ENCODE results near the gene MMP28. TPM values are rescaled to one million over a fixed set of nuclear protein-coding genes. Genes with fewer than 3 reads are reported as not detected.

Gene MMP28, protein sequence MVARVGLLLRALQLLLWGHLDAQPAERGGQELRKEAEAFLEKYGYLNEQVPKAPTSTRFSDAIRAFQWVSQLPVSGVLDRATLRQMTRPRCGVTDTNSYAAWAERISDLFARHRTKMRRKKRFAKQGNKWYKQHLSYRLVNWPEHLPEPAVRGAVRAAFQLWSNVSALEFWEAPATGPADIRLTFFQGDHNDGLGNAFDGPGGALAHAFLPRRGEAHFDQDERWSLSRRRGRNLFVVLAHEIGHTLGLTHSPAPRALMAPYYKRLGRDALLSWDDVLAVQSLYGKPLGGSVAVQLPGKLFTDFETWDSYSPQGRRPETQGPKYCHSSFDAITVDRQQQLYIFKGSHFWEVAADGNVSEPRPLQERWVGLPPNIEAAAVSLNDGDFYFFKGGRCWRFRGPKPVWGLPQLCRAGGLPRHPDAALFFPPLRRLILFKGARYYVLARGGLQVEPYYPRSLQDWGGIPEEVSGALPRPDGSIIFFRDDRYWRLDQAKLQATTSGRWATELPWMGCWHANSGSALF
- total RNA-seq: 10 to 100 TPM in 1 of 2 donors, 1 to 10 TPM in 1; 5.0 to 10.3 TPM
- long read RNA-seq, partial matches to known transcripts: 1 of 7 reads
- long read RNA-seq, other reads (novel, unspliced or antisense): 2 of 7 reads

DNA sequence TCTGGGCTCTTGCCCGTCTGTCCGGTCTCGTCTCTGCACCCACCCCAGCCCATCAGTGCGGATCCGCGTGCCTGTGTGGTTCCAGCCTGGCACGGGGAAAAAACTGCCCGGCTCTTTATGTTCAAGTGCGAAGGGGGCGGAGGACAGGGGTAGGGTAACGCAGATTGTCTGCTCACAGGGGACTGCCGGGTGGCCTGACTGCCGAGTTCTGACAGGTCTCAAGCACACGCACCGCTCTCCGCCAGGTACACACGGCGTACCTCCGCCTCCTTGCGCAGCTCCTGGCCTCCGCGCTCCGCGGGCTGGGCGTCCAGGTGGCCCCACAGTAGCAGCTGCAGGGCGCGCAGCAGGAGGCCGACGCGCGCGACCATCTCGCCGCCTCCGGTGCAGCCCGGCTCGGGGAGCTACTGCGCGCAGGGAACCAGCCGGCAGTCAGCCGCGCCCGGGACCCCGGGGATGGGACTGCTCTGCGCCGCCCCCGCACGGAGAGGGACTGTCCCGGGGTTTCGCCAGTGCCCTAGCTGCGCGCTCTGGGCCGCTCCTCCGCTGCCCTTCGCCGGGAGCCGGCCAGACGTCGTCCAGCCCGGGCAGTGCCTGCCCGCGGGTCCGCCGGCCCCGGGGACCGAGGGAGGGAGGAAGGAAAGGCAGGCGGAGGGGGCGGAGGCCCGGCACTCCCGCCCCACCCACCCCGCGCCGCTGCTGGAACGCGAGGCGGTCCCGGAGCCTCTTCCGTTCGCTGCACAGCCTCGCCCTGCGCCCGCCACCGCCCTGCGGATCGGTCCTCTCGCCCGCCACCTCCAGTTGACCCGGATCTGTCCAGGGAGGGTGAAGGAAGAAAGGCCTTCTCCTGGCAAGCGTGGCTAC, at the start of gene MMP28:
MMP28 (minus strand) TSS at position 635 of the 864 bp plus-strand sequence; CDS start at position 371, 264 bp downstream.
- ATAC-seq (peak; percentile 65 to 80), DNase-seq (peak; percentile 73)
- intact Hi-C loops (cut with DNase I): no loop called here

DNA sequence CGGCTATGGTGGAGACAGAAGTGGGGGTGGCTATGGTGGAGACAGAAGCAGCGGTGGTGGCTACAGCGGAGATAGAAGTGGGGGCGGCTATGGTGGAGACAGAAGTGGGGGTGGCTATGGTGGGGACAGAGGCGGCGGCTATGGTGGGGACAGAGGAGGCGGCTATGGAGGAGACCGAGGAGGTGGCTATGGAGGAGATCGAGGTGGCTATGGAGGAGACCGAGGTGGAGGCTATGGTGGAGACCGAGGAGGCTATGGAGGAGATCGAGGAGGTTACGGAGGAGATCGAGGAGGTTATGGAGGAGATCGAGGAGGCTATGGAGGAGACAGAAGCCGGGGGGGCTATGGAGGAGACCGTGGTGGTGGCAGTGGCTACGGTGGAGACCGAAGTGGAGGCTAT, 49.1 kb upstream of the MMP28 start:
- intact Hi-C loops (cut with DNase I): no loop called here
- no peak for ATAC-seq
- DNase-seq: no peak

DNA sequence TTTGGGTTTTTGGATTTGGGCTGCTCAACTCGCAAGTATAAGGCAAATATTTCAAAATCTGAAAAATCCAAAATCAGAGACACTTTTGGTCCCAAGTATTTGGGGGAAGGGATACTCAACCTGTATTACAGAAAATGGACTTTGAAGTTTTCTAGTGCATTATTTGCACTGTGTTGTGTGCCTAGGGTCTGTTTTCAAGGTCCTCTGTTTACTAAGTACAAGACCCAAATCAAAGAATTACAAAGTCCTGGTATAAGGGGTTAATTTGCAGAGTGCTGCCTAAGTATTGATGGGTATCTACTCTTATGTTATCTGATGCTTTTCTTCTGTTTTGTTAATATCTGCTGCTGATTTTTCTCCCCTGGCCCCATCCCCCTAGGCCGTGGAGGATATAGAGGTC, 48.3 kb upstream of the MMP28 start:
- DNase-seq (no peak), ATAC-seq (no peak)
- intact Hi-C loops (cut with DNase I): no loop called here

DNA sequence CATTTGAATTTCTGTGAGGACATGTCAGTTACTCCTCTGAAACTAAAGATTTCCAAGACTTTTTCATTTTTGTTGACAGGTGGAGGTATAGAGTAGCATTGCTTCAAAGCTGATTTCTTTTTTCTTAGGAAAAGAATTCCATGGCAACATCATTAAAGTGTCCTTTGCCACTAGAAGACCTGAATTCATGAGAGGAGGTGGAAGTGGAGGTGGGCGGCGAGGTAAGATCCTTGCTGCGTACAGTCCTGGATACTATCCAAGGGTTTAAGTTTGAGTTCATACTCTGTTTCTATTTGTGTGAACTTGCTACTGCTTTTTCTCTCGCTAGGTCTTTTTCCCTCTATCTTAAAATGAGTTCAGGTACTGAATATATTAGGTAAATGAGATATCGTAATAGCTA, 46.8 kb upstream of the MMP28 start:
- DNase-seq (no peak), ATAC-seq (no peak)
- intact Hi-C loops (cut with DNase I): no loop called here

DNA sequence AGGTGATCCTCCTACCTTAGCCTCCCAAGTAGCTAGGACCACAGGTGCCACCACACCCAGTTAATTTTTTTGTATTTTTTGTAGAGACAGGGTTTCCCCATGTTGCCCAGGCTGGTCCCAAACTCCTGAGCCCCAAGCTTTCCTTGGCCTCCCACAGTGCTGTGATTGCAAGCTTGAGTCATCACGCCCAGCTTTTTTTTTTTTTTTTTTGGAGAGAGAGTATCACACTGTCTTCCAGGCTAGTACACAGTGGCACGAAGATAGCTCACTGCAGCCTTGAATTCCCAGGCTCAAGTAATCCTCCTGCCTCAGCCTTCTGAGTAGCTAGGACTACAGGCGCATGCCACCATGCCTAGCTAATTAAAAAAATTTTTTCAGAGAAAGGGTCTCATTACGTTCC, 46.1 kb upstream of the MMP28 start:
- peak in 1 of 2 donors; percentile 81 for ATAC-seq
- intact Hi-C loops (cut with DNase I): no loop called here

DNA sequence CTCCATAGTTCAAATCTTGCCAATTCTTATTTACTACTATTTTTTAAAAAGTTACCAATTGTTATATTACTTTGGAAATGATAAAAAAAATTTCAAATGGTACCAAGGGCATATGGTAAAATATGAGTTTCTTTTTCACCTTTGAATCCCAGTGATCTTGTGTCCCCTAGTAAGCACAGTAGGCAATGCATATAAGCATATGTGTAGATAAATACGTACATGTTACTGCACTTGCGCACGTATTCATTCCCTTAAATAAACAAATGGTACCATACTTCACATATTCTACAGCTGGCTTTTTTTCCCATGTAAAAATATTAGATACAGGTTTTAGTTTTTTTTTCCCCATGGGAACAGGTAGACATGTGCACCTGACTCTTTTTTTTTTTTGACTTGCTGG, 45.7 kb upstream of the MMP28 start:
- no peak for DNase-seq
- intact Hi-C loops (cut with DNase I): no loop called here
- no peak for ATAC-seq

More for the DNA sequence above, 46.1 kb upstream of the MMP28 start:
- no peak for DNase-seq

DNA sequence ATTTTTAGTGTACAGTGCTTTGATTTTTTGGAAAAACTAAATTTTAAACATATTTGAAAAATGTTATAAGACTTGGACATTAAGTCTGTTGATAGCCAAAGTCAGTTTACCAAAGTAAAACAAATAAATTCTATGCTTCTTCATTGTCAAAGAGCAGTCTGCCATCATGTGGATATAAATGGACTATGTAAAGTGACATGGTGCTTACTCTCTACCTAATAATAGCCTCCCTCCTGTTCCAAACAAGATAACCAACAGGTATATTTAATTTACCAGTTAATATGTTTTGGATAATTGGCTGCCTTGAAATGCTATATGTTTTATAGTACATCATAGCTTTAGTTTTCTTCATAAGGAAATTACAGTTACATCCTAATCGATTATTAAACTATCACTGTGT, 29.8 kb upstream of the MMP28 start:
- no peak for ATAC-seq
- intact Hi-C loops (cut with DNase I): no loop called here

DNA sequence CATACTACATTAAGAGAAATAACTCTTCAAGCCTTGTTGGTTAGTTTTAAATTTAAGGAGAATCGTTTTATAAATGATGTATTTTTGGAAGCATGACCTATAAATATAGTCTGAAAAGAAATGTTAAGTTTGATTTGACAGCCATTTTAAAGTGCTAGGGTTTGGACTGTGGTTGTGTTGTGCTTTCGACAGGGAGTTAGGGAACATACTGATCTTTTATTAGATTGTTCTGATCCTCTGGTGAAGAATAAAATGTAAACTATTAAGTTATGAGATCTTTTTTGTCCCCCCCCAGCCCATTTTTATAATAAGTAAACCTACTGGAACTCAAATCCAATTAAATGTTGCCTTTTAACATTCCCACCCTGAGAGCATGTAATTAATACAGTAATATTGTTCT, 25.9 kb upstream of the MMP28 start:
- DNase-seq (no peak), ATAC-seq (no peak)
- intact Hi-C loops (cut with DNase I): no loop called here

More for the DNA sequence above, 29.8 kb upstream of the MMP28 start:
- DNase-seq: no peak

DNA sequence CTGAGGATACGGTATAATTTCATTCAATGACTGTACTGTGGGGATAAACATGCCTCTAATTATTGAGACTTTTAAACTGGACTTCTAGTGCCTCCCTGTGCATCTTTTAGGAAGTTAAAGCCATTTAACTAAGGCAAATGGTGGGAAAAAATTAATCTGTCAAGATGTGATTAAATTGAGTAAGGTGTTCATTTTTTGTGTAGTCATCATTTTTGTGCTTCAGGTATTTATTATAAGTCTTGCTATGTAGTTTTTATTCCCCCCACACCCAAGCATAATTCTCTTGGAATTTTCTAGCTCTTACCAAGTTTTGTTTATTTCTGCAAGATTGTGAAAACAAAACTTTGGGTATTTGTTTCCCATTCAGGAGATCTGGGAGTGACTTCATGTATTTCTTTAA, 24.0 kb upstream of the MMP28 start:
- intact Hi-C loops (cut with DNase I): no loop called here
- ATAC-seq (no peak), DNase-seq (no peak)

DNA sequence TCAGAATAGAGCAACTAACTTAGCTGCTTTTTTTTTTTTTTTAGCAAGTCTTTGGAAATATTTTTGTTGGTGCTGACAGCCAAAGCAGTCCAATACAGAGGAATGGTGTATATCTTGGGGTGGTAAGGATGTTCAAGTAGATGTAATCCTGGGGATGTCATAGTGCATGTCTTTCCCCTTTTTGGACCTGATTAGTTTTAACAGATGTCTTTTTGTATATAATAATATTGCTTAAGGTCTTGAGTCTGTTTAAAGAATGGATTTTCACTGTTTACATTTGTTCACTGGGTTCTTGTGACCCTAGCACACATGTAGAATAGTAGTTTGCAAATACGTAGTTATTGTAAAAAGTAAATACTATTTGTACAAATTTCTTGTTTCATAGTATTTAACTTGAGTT, 21.8 kb upstream of the MMP28 start:
- DNase-seq (no peak), ATAC-seq (no peak)
- intact Hi-C loops (cut with DNase I): no loop called here

DNA sequence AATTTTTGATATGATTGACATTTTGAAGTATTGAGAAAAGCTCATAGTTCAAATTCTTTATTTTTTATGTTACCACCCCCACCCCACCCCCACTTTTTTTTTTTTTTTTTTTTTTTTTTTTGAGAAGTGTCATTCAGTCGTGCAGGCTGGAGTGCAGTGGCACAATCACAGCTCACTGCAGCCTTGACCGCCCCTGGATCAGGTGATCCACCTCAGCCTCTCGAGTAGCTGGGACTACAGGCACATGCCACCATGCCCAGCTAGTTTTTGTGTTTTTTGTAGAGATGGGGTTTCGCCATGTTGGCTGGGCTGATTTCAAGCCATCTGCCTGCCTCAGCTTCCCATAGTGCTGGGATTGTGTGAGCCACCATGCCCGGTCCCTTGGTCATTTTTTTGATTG, 21.3 kb upstream of the MMP28 start:
- ATAC-seq (no peak), DNase-seq (no peak)
- intact Hi-C loops (cut with DNase I): no loop called here

DNA sequence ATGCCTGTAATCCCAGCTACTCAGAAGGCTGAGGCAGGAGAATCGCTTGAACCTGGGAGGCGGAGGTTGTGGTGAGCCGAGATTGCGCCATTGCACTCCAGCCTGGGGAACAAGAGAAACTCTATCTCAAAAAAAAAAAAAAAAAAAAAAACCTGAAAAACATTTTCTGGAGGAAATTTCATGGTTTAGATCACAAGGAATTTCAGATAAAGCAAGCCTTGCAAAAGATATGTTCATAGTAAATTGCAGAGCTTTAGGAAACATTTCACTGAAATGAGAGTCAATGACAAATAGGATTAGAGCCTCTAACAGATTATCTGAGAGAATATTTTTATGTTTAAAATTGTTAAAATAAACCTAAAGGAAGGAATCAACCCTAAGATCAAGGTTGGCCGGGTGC, 17.0 kb upstream of the MMP28 start:
- intact Hi-C loops (cut with DNase I): no loop called here
- DNase-seq (no peak), ATAC-seq (no peak)

DNA sequence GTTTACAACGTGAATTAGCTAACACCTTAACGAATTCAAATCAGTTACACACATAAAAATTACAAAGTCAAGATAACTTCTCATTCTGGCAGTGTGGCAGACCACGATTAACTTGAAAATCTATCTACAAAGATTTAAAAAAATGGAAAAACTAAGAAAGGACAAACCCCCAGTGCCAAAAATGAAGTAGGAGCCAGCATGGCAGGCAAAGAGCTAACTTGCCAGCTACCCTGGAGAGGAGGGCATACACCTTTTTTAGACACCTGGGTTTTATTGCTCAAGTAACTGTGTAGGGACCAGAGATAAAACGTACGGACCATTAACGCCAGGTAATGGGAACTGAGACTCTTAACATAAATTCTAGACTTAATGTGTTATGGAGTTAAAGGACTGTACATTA, 16.3 kb upstream of the MMP28 start:
- intact Hi-C loops (cut with DNase I): no loop called here
- no peak for ATAC-seq

DNA sequence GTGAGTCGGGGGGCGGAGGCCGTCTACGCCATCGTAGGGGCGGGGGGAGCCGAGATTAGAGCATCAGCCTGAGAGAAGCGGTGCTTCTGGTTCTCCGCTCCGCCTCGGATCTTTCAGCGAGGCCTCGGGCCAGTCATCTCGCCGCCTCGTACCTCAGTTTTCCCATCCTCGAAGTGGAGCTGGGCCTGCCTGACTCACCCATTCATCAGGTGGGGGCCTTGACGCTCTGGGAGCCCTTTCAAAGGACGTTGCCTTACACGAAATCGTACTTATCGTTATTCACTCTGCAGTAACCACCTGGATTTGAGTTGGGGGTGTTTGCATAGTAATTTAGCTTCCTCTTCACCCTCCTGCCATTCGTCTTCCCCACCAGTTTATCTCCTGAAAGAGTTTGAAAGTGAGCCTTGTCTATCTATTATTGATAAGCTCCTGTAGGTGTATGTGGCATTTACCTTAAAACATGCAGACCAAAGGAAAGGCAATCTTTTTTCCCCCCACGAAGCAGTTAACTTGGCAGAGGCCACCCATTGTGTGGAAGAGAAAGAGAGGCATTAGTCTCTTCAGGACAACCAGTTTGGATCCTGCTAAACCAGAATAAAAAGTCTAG, 14.5 kb upstream of the MMP28 start:
- ATAC-seq (peak in 1 of 2 donors; percentile 29), DNase-seq (no peak)
- intact Hi-C loops (cut with DNase I): loop anchor here in 1 of 2 donors (2.0 kb wide), 1 partner anchor 45 kb away; no protein-coding TSS in a partner anchor

More for the DNA sequence above, 16.3 kb upstream of the MMP28 start:
- no peak for DNase-seq

DNA sequence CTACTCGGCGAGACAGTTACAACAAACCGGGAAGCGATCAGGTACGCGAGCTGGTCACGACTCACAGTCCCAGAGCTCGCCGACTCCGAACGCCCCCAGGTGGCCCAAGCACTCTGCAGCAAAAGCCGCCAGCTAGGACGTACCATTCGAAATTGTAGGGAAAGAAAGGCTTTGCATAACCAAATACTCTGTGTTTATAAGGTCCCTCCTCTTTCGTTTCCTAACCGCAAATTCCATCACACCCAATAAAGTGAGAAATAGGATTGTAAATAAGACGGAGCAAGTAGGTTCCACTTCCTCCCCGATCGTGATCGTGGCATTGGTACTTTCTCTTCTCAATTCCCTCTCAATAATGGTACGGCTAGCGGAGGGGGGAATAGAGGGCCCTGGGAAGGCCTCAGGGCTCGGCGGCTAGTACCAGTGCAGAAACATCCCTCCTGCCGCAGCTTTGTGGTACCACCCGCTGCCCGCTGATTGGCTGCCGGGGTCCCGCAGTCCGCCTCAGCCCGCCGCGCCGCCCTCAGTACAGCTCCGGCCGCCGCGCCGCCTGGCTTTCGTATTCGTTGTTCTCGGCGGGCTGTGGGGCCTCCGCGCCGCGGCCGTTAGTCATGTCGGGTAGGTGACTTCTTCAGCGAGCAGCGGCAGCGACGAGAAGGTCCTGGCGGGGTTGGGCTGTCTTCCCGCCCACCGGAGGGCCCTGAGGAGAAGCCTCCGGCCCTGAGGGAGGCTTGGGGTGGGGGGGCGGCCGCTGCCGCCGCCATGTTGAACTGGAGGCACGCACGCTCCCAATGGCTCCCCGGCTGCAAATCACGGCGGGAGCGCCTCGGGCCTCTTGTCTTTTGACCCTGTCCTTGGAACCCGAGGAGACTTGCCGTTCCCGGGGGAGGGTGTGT, 13.8 kb upstream of the MMP28 start, which contains the start of gene TAF15:
TAF15 (plus strand) TSS at position 523 of the 893 bp plus-strand sequence; CDS start at position 609, 86 bp downstream.
- peak; percentile 98 to 99 for ATAC-seq
- peak; percentile 96 for DNase-seq
- intact Hi-C loops (cut with DNase I): loop anchor here in 1 of 2 donors (2.0 kb wide), 1 partner anchor 44 kb away; no protein-coding TSS in a partner anchor

DNA sequence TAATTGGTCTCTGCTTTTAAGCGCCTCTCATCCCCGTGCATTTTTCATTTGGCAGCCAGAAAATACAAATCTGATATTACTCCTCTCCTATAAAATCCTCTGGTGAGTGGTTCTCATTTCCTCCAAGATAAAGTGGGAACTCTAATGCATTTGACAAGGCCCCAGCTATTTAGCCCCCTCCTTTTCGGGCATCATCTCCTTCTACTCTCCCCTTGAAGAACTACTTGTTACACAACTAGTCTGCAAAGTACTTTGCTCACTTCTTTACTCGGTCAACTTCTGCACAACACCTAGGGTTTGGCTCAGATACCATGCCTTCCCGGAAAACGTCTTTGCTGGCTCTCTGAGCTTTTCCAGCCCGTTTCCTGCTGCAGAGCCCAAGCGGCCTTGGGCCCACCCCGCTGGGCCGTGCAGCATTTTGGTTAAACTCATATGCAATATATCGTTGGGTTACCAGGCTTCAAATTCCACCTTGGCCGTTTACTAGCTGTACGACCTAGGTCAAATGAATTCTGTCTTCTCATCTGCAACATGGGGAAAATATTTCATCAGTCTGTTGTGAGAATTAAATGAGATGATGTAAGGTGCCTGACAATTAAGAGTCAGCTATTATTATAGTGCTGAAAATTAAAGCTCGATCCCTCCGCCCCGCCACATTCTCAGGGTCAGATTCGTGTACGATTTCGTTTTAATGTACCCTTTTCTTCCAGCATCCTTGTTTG, 13.0 kb upstream of the MMP28 start:
- DNase-seq: no peak
- intact Hi-C loops (cut with DNase I): loop anchor here in 1 of 2 donors (2.0 kb wide), 1 partner anchor 44 kb away; no protein-coding TSS in a partner anchor
- ATAC-seq: no peak

DNA sequence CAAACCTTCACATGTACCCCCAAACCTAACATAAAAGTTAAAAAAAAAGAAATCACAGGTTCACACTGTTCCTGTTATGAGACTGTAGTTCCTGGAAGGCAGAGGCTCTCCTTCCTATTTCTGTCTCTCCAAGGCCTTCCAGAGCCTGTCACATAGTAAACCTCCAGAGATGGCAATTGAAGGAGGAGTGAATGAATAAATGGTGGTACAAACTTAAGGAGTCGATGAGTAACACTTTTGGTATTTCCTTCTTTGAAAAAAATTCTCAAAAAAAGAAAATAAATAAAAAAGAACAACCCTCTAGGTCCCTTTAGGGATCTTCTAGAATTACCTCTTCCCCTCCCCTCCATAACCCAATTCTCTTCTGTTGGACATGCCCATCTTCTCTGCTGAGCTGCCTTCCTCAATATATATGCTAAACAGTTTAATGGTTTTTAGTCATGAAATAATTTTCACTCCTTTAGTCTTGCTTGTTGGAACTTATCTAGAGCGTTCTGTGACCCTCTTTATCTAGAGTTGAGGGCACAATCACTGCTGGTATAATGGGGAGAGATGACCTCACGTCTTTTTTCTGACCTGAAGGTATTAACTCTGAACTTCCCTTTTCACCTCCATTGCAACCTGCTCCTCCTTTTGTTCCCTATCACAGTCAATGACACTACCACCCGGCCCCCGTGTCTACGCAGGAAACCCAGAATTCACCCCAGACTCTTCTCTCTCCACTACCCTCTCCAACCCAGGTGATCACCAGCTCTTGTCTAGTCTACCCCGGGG, 12.1 kb upstream of the MMP28 start:
- ATAC-seq: no peak

More for the DNA sequence above, 12.1 kb upstream of the MMP28 start:
- DNase-seq: no peak
- intact Hi-C loops (cut with DNase I): loop anchor here in 1 of 2 donors (2.0 kb wide), 1 partner anchor 43 kb away; no protein-coding TSS in a partner anchor

Data from left cardiac atrium (tissue), 4 donors.